ENCODE results near the gene ZFAND3.

DNA sequence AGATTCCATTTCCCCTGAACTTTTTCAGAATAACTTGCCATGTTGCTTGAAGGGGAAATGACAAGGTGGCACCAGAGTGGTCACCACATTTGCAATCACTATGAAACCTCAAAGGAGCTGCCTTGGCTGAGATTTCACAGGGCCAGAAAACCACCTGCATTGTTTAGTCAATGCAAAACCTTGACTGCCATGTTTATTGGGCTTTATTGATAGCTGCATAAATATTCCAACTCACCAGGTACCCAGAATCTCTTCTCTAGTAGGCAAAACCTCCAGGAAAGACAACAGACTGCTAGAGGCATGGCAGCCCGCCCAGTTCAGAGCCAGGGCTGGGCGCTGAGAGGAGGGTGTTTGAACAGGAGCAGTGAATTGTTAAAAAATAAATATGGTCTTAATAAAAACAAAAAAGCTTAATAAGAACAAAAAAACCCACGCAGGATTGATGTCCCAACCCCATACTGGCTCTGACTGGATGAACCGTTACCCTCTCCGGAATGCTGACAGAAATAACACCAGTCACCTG is 375.6 kb downstream of the ZFAND3 start:
- TF ChIP-seq, protein P1, sequence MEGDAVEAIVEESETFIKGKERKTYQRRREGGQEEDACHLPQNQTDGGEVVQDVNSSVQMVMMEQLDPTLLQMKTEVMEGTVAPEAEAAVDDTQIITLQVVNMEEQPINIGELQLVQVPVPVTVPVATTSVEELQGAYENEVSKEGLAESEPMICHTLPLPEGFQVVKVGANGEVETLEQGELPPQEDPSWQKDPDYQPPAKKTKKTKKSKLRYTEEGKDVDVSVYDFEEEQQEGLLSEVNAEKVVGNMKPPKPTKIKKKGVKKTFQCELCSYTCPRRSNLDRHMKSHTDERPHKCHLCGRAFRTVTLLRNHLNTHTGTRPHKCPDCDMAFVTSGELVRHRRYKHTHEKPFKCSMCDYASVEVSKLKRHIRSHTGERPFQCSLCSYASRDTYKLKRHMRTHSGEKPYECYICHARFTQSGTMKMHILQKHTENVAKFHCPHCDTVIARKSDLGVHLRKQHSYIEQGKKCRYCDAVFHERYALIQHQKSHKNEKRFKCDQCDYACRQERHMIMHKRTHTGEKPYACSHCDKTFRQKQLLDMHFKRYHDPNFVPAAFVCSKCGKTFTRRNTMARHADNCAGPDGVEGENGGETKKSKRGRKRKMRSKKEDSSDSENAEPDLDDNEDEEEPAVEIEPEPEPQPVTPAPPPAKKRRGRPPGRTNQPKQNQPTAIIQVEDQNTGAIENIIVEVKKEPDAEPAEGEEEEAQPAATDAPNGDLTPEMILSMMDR (IDR thresholded peaks at IDR 0.05), result no peak
- TF ChIP-seq POLR2AphosphoS5 (IDR thresholded peaks at IDR 0.05; ENCODE audit: insufficient read depth in 1 of 2, low read depth in 1 of 2), result no peak
